Head of caudate nucleus (tissue), 42 donors: ENCODE data around the gene GPC6.

Source experiments
- DNase-seq, 42 donors: peaks; one replicate each; pipeline versions ENCODE4 v3.0.0 to v3.0.0-alpha.2; 2020 to 2021; ENCODE audit warnings: mixed read lengths in 7 of 42
- intact Hi-C: fragments of 100-400 bp; cut with DNase I; formaldehyde crosslinking; loops from one replicate; pipeline ENCODE4 v1.15.0; 2022

GPC6 gene

GRCh38 chr13:93889430-93889951, 662.9 kb downstream of the GPC6 start:
- no peak for DNase-seq
- intact Hi-C loops: no loop called here

GRCh38 chr13:93899981-93900380, 673.4 kb downstream of the GPC6 start:
- intact Hi-C loops: no loop called here
- no peak for DNase-seq

GRCh38 chr13:93900731-93901130, 674.1 kb downstream of the GPC6 start:
- intact Hi-C loops: no loop called here
- DNase-seq: no peak

- DNase-seq: no peak
Observed at GRCh38 chr13:93903909-93904308, 677.3 kb downstream of the GPC6 start.

GRCh38 chr13:93915269-93915809, 688.7 kb downstream of the GPC6 start:
- no peak for DNase-seq
- intact Hi-C loops: no loop called here

More at GRCh38 chr13:93903909-93904308, 677.3 kb downstream of the GPC6 start:
- intact Hi-C loops: no loop called here

GRCh38 chr13:93922063-93922855, 695.7 kb downstream of the GPC6 start:
- DNase-seq: no peak
- intact Hi-C loops: no loop called here

GRCh38 chr13:93925990-93926389, 699.4 kb downstream of the GPC6 start:
- DNase-seq: no peak
- intact Hi-C loops: no loop called here

- intact Hi-C loops: no loop called here
- DNase-seq: no peak
Observed at GRCh38 chr13:93926425-93926824, 699.8 kb downstream of the GPC6 start.

GRCh38 chr13:93927431-93927830, 700.8 kb downstream of the GPC6 start:
- no peak for DNase-seq
- intact Hi-C loops: no loop called here

GRCh38 chr13:93932901-93933300, 706.3 kb downstream of the GPC6 start:
- intact Hi-C loops: no loop called here
- DNase-seq: no peak

GRCh38 chr13:93936901-93937300, 710.3 kb downstream of the GPC6 start:
- no peak for DNase-seq
- intact Hi-C loops: no loop called here

- intact Hi-C loops: no loop called here
Observed at GRCh38 chr13:93941444-93941843, 714.8 kb downstream of the GPC6 start.

GRCh38 chr13:93942016-93942415, 715.4 kb downstream of the GPC6 start:
- intact Hi-C loops: no loop called here
- DNase-seq: no peak

More at GRCh38 chr13:93941444-93941843, 714.8 kb downstream of the GPC6 start:
- no peak for DNase-seq

- DNase-seq: no peak
- intact Hi-C loops: no loop called here
Observed at GRCh38 chr13:93945621-93946020, 719.0 kb downstream of the GPC6 start.

- intact Hi-C loops: no loop called here
- no peak for DNase-seq
Observed at GRCh38 chr13:93946994-93947393, 720.4 kb downstream of the GPC6 start.

- intact Hi-C loops: no loop called here
- DNase-seq: no peak
Observed at GRCh38 chr13:93947651-93948050, 721.0 kb downstream of the GPC6 start.

- intact Hi-C loops: no loop called here
- DNase-seq: no peak
Observed at GRCh38 chr13:93948162-93948922, 721.7 kb downstream of the GPC6 start.

GRCh38 chr13:93951108-93951507, 724.5 kb downstream of the GPC6 start:
- DNase-seq: no peak
- intact Hi-C loops: no loop called here

GRCh38 chr13:93951951-93952350, 725.3 kb downstream of the GPC6 start:
- intact Hi-C loops: no loop called here
- DNase-seq: no peak

- no peak for DNase-seq
- intact Hi-C loops: no loop called here
Observed at GRCh38 chr13:93953841-93954240, 727.2 kb downstream of the GPC6 start.
